SKM-1 treated with dmso at 0.1 percent for 144 hours (cell line): Measurements from ENCODE around the gene RAPGEFL1.
"Not testable (repeated sequence)": the region's sequence is repeated elsewhere in the genome, so short reads cannot be mapped to it uniquely, and the experiment has no call there.

Source experiments
- DNase-seq: peaks from one replicate; lab custom pipeline; 2025; ENCODE audit not compliant: unreplicated experiment; lab: John Stamatoyannopoulos, UW

The RAPGEFL1 gene, protein sequence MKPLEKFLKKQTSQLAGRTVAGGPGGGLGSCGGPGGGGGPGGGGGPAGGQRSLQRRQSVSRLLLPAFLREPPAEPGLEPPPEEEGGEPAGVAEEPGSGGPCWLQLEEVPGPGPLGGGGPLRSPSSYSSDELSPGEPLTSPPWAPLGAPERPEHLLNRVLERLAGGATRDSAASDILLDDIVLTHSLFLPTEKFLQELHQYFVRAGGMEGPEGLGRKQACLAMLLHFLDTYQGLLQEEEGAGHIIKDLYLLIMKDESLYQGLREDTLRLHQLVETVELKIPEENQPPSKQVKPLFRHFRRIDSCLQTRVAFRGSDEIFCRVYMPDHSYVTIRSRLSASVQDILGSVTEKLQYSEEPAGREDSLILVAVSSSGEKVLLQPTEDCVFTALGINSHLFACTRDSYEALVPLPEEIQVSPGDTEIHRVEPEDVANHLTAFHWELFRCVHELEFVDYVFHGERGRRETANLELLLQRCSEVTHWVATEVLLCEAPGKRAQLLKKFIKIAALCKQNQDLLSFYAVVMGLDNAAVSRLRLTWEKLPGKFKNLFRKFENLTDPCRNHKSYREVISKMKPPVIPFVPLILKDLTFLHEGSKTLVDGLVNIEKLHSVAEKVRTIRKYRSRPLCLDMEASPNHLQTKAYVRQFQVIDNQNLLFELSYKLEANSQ

DNA sequence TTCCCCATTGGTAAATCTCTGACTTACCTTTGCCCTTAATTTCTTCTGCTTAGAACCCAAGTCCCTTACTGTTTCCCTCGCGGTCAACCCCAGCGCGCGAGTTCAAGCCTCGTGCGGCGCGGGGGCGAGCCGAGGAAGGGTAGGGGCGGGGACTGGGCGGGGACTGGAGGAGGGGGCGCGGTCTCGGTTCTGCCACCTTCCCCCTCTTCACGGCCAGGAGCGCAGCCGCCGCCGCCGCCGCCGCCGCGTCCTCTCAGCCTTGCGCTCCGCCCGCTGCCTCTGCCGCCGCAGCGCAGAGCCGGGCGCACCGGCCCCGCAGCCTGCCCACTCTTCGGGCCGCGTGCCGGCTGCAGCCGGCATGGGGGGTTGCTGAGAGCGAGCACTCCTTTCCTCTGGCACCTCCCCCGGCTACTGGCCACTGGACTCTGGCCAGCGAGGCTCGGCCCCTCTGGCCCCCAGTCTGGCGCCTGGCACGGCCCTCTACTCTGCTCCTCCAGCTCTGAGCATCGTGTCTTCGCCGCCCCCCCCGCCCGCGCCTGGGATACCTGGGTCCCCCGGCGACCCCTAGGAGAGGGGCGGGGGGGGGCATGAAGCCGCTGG is at the start of gene RAPGEFL1:
Gene RAPGEFL1, plus strand, starts transcription at position 196 of the 600 bp plus-strand sequence. Its CDS starts 392 bp downstream, at position 588.
- no peak for DNase-seq

DNA sequence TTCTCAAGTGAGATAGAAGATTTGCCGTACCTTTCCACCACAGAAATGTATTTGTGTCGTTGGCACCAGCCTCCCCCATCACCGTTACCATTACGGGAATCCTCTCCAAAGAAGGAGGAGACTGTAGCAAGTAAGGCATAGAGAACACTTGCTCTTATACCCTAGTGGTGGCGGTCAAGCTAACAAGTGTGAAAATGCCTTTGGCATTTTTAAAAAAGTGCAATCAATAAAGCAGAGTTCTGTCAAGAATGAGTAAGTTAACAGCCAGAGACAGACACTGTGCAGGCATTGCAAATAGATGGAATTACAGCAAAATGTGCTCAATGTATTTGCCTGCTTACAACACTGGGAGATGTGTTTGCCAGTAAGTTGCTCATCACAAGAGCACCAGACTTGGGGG is 47.8 kb upstream of the RAPGEFL1 start:
- no peak for DNase-seq

DNA sequence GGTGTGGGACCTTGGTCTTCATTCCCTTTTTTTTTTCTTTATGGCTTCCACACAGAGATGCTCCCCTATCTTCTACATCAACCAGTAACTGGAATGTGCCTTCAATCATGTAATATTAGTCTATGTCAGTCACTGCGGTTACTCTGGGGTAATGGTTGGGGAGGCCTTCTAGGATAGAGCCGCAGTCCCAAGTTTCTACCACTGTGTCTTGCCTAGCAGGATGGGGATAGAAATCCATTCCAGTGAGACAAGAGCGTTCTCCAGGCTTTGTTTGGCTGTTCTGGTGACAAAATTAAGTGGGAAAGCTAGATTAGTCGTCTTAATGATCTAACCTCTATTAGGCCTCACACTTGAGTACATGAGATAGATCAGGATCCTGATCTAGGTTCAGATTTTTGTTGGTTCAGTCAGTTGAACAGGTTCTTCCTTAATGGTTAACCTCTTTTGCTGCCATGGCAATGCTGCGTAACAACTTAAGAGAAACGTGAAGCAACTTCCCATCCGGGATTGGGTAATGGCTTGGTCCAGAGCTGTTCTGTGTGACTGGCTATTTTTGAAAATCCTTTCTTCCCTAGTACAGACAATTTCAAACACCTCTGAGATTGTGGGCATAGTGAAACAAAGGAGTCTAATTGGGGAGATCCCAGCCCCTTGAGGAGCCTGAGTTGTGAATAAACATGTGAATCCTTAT is 46.8 kb upstream of the RAPGEFL1 start:
- DNase-seq = peak; percentile 96

DNA sequence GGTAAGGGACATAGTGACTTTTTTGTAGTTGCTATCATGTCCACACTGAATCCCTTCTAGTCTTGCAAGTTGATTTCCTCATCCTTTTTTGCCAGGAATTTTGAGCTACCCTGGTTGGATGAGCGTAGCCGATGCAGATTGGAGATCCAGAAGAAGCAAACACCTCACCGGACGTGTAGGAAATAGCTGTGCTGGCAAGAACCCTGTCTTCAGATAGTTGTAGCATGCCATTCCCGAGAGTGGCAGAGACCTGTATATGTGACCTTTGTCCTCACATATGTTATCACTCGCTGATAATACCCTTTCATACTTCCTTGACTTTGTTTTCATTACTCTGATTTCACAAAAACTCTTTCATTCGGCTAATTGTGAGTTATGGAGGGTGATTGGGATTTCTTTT is 43.1 kb upstream of the RAPGEFL1 start:
- no peak for DNase-seq

DNA sequence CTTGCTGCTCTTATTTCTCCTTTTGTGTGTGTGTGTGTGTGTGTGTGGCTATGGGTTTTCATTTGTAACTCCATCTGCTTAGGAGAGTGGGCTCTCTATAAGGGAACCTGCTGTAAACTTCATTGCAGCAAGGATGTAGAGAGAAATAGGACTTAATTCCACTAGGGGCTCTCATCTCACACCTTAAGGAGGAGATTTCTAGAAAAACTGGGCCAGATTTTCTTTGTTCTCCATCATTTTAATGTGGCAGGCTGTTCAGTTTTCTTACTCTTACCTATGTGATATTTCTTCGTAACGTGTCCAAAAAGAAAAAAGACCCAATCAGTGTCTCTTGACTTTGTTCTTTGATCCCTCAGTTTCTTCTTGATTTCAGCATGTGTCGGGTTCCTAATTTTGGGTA is 41.5 kb upstream of the RAPGEFL1 start:
- DNase-seq = no peak

DNA sequence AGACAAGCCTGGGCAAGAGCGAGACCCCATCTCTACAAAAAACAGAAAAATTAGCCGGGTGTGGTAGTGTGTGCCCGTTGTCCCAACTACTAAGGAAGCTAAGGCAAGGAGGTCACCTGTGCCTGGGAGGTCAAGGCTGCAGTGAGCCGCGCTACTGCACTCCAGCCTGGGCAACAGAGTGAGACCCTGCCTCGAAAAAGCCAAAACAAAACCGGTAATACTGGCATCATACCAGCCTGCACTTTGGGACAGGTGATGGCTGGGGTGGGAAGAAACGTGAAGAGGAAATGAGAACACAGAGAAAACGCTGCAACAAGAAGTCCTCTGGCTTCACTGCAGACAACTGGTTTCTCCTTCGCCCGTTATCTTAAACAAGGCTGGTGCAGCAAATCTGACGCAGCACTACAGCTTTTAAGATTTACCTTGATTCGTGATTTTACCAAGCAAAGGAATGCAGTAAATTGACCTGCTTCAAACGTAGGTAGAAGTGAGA is 37.7 kb upstream of the RAPGEFL1 start:
- DNase-seq = no peak

DNA sequence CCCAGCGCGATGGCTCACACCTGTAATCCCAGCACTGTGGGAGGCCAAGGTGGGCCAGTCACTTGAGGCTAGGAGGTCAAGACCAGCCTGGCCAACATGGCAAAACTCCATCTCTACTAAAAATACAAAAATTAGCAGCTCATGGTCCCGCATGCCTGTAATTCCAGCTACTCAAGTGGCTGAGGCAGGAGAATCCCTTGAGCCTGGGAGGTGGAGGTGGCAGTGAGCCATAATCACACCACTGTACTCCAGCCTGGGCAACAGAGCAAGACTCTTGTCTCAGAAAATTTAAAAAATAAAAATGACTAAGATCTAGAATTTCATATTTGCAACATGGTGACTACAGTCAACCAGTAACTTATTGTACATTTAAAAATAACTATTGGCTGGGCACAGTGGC is 34.1 kb upstream of the RAPGEFL1 start:
- DNase-seq = not testable (repeated sequence)

DNA sequence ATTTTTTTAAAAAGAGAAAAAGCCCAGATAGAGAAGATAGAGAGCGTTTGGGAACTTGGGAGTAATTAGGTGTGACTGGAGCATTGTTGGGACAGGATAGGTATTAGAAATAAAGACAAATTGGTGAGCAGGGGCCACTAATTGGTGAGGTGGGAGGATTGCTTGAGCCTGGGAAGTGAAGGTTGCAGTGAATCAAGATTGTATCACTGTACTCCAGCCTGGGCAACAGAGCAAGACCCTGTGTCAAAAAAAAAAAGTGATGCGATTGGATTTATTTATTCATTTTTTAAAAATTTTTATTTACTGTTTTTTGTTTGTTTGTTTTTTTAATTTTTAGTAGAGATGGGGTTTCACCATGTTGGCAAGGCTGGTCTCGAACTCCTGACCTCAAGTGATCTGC is 31.8 kb upstream of the RAPGEFL1 start:
- no peak for DNase-seq

DNA sequence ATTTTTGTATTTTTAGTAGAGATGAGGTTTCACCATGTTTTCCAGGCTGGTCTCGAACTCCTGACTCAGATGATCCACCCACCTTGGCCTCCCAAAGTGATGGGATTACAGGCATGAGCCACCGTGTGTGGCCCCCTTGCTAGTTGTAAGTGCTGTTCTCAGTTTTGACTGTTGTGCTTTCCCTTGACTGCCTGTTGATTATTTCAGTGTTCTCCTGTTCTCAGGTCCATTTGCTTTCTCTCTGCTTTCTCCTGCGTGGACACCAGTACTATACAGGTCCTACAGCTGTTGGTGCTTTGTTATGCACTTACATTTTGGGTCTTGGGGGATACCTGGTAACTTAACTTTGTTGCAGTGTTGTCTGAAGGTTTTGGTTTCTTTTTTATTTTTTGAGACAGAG is 28.7 kb upstream of the RAPGEFL1 start:
- no peak for DNase-seq

DNA sequence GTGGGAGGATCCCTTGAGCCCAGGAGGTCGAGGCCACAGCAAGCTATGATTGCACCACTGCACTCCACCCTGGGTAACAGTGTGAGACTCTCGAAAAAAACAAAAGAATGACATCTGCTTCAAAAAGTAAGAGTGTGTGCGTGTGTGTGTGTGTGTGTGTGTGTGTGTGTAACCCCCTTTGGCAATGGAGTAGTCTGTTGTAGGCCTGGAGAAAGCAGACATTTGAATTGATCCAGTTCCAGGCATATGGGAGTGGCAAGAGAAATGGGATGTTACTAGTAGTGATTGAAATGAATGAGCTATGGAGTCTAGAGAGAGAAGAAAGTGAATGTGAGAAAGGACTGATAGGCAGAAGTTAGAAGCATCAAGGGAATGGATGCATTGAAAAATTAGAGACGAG is 27.0 kb upstream of the RAPGEFL1 start:
- no peak for DNase-seq

DNA sequence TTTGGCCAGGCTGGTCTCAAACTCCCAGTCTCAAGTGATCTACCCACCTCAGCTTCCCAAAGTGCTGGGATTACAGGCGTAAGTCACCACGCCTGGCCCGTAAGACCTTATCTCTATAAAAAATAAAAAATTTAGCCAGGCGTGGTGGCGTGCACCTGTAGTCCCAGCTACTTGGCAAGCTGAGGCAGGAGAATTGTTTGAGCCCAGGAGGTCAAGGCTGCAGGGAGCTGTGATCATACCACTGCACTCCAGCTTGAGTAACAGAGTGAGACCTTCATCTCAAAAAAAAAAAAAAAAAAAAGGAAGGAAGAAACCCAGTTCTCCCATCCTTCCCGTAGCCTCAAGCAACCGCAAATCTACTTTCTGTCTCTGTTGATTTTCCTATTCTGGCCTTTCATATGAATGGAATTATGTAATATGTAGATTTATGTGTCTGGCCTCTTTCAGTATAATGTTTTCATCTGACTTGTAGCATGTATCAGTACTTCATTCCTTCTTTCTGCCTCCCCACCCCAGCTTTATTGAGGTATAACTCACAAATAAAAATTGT is 25.8 kb upstream of the RAPGEFL1 start:
- no peak for DNase-seq

DNA sequence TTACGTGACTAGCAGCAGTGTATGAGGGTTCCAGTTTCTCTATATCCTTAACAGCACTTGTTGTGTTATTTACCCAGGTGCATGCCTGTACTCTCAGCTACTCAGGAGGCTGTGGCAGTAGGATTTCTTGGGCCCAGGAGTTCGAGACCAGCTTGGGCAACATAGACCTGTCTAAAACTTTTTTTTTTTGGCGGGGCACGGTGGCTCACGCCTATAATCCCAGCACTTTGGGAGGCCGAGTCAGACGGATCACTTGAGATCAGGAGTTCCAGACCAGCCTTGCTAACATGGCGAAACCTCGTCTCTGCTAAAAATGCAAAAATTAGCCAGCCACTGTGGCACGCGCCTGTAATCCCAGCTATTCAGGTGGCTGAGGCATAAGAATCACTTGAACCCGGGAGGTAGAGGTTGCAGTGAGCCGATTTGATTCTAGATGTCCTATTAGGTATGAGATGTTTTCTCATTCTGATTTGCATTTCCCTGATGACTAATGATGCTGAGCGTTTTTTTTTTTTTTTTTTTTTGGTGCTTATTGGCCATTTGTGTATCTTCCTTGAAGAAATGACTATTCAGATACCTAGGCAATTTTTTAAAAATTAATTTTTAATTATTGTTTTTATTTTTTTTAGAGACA is 23.6 kb upstream of the RAPGEFL1 start:
- DNase-seq = no peak

DNA sequence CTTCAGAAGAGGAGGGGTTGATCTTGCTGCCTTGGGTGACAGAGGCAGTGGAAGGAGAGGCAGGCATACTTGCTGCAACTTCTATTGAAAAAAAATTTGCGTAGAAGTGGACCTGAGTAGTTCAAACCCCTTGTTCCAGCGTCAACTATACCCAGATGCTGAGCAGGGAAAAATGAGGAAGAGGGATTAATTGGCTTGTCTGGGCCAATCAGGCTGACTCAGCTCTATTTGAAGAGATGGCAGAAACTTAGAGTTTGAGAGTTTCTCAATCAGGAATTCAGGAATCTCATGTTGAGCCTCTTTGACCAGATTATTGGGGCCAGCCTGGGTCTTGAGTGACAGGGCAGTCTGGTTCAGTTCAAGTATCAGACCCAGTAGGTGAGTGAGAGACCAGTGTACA is 19.3 kb upstream of the RAPGEFL1 start:
- DNase-seq = no peak

DNA sequence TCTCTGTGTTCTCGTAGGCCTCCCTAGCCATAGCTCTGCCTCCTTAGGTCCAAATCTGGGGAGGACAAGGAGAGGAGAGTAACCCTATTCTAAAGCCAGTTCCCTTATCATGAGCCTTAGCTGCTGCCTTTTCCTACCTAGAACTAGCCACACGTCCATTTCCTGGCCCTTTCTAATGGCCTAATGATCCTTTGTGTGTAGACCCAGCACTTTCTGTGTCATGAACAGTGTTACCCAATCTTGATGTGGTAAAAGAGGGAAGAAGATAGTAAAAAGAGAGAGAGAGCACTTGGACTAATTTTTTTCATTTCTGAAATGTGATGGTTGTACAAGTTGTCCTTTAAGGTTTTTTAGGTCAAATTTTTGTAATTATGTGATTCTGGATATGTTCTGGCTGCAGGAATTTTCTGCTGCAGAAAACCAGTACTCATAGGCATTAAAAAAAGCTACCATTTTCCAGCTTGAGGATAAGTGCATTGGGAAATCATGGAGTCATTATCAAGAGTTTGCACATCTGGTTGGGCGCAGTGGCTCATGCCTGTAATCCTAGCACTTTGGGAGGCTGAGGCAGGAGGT is 18.7 kb upstream of the RAPGEFL1 start:
- peak; percentile 40 for DNase-seq

DNA sequence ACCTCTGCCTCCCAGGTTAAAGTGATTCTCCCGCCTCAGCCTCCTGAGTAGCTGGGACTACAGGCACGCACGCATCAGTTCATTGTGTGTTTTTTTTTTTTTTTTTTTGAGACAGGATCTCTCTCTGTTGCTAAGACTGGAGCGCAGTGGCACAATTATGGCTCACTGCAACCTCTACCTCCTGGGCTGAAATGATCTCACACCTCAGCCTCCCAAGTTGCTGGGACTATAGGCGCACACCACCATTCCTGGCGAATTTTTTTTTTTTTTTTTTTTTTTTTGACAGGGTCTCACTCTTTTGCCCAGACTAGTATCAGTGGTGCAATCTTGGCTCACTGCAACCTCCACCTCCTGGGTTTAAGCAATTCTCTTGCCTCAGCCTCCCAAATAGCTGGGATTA is 17.8 kb upstream of the RAPGEFL1 start:
- no peak for DNase-seq

DNA sequence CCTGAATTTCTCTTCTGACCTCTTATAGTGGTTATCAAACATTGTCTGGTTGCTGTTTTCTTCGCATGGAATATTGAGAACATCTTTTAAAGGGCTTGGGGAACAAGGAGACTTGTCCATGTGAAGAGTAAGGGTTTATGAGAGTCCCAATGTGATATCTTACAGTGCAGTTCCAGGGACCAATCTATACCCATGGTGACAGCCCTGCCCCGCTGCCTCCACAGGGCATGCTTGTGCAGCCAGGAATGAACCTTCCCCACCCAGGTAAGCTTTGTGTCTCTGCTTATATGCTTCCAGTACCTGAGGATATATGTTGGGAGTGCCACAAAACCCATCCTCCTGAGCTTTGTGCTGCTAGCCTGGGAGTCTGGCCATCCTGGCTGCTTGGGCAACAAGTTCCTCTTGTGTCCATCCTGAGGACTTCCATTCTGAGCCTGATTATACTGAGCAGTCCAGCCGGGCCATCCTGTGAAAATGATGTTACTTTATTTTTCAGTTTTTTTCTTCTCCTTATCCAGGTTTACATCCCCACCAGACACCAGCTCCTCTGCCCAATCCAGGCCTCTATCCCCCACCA is 9.5 kb upstream of the RAPGEFL1 start:
- no peak for DNase-seq

DNA sequence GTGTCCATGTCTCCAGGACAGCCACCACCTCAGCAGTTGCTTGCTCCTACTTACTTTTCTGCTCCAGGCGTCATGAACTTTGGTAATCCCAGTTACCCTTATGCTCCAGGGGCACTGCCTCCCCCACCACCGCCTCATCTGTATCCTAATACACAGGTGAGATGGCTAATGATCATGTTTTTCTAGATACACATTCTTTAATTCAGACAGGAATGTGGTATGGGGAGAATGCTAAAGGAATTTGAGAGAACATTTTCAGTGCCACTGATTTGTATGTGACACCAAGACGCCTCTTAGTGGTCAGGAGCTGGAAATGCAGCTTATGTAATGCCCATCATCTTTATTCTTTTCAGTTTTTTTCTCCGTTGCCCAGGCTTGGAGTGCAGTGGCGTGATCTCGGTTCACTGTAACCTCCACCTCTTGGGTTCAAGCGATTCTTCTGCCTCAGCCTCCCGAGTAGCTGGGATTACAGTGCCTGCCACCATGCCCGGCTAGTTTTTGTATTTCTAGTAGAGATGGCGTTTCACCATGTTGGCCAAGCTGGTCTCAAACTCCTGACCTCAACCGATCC is 8.9 kb upstream of the RAPGEFL1 start:
- peak; percentile 42 for DNase-seq

DNA sequence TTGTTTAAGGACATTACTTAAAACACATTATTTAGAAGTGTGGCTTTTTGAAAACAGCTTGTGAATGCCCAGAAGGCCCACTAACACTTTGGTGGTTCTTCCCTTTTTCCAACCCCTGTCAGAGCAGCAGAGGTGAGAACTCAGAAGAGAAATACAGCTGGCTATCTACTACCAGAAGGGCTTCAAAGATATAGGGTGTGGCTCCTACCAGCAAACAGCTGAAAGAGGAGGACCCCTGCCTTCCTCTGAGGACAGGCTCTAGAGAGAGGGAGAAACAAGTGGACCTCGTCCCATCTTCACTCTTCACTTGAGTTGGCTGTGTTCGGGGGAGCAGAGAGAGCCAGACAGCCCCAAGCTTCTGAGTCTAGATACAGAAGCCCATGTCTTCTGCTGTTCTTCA is 6.9 kb upstream of the RAPGEFL1 start:
- DNase-seq = no peak

DNA sequence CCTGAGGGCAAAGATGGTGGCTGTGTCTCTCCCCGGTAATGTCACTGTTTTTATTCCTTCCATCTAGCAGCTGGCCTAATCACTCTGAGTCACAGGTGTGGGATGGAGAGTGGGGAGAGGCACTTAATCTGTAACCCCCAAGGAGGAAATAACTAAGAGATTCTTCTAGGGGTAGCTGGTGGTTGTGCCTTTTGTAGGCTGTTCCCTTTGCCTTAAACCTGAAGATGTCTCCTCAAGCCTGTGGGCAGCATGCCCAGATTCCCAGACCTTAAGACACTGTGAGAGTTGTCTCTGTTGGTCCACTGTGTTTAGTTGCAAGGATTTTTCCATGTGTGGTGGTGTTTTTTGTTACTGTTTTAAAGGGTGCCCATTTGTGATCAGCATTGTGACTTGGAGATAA is 5.5 kb upstream of the RAPGEFL1 start:
- no peak for DNase-seq
